ENCODE measurements around the gene THSD4. TPM values are rescaled to one million over a fixed set of nuclear protein-coding genes. Genes with fewer than 3 reads are reported as not detected.

THSD4 gene
- total RNA-seq, 1 donor from 2014 or later, result 1.4 TPM

DNA sequence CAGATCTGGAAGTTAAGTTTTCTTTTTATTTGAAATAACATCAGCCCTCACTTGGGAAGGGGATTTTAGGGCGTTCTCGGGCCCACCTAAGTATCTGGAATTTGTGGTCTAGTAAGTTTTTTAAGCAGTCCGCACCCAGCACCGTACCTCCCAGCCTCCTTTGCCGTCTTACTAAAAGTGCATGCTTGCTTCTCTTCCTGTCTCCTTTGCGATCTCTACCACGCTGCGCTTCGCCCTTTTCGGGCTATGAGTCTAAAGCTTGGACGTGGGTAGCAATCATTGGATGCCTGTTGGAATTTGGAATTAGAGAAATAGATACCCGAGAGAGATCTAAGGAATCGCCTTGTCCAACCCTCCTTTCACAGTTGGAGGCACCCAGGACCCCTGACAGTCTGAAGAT is 1.1 kb downstream of the THSD4 start:
- Mint-ChIP-seq H3K36me3 (ENCODE audit: low read depth) (no peaks in the 10 kb centered on the region), H3K4me3 (peak overlapping the region; percentile 86), H3K27ac (ENCODE audit: unreplicated experiment) (no peak overlapping the region), H3K27me3 (ENCODE audit: low read depth) (peaks cover 35% of the 10 kb centered on the region), H3K4me1 (peaks cover 22% of the 10 kb centered on the region), H3K9me3 (no peaks in the 10 kb centered on the region)
- TF ChIP-seq, protein P1, sequence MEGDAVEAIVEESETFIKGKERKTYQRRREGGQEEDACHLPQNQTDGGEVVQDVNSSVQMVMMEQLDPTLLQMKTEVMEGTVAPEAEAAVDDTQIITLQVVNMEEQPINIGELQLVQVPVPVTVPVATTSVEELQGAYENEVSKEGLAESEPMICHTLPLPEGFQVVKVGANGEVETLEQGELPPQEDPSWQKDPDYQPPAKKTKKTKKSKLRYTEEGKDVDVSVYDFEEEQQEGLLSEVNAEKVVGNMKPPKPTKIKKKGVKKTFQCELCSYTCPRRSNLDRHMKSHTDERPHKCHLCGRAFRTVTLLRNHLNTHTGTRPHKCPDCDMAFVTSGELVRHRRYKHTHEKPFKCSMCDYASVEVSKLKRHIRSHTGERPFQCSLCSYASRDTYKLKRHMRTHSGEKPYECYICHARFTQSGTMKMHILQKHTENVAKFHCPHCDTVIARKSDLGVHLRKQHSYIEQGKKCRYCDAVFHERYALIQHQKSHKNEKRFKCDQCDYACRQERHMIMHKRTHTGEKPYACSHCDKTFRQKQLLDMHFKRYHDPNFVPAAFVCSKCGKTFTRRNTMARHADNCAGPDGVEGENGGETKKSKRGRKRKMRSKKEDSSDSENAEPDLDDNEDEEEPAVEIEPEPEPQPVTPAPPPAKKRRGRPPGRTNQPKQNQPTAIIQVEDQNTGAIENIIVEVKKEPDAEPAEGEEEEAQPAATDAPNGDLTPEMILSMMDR (conservative IDR thresholded peaks at IDR 0.05), result no peak
- no peak for DNase-seq (ENCODE audit: low read depth, low spot score)

DNA sequence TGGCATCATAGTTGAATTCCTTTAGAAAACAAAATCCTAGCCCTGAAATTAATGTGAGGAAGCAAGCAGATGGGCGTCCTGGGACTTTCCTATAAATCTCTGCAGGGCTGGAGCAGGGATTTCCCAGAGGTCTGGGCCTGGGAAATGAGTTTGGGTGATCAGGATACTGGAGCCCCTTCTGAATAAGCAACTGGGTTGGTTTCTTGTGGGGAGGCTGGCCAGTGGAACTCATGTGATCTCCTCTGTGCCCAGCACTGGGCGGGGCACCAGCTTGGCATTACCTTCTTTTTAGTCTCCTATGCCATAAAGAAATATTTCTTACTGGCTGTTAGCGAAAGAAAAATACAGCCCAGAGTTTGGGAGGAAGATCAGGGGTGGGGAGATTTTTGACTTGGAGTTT is 1.7 kb downstream of the THSD4 start:
- Mint-ChIP-seq H3K4me1 (peaks cover 21% of the 10 kb centered on the region), H3K4me3 (peak overlapping the region; percentile 86), H3K27ac (ENCODE audit: unreplicated experiment) (no peak overlapping the region), H3K36me3 (ENCODE audit: low read depth) (no peaks in the 10 kb centered on the region), H3K9me3 (no peaks in the 10 kb centered on the region), H3K27me3 (ENCODE audit: low read depth) (peaks cover 35% of the 10 kb centered on the region)
- no peak for DNase-seq (ENCODE audit: low read depth, low spot score)
- TF ChIP-seq, protein P1 (conservative IDR thresholded peaks at IDR 0.05), result no peak

DNA sequence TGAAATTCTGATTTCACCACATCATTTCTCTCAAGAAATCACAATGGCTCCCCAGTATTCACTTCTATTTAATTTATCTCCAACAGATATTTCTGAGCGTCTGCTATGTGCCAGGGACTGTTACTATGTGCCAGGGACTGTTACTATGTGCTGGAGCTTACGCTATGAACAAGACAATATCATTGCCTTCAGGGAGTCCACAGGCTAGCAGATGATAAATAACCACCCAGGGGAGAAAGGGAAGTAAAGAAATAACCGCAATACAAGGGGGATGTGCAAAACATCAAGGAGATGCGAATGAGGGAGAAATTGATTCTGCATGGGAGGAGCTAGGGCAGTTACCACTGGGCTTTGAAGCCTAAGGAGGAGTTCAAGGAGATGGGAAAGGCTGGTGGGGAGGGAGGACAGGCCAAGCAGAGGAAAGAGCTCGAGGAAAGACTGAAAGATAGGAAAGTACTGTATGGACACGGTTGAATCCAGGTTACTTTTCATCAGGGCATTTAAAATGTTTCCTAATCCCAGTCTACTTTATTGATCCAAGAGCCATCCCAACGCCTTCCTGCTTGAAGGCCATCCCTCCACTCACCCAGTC is 2.5 kb downstream of the THSD4 start:
- Mint-ChIP-seq H3K9me3 (no peaks in the 10 kb centered on the region), H3K4me1 (peaks cover 19% of the 10 kb centered on the region), H3K27me3 (ENCODE audit: low read depth) (peaks cover 35% of the 10 kb centered on the region), H3K36me3 (ENCODE audit: low read depth) (no peaks in the 10 kb centered on the region), H3K27ac (ENCODE audit: unreplicated experiment) (no peak overlapping the region), H3K4me3 (peak overlapping the region; percentile 53)
- no peak for DNase-seq (ENCODE audit: low read depth, low spot score)
- TF ChIP-seq, protein P1 (conservative IDR thresholded peaks at IDR 0.05), result no peak

DNA sequence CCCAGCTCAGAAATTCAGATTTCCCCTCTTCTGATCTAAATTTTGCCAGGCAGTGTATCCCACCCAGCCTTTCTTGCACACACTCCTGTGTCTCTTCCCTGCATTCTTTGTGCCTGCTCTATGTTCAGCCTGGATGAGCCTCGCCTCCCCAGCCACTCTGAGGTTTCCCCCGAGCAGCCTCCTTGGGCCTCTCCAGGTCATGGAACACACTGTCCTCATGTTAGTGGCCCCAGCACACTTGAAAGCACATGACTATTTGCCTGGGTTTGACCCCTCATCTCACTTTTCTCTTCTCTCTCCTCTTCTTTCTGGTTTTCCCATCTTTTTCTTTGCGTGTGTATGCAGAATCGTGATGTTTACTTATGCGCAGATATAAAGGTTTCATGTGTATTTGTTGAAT is 3.1 kb downstream of the THSD4 start:
- Mint-ChIP-seq H3K4me1 (peaks cover 19% of the 10 kb centered on the region), H3K27me3 (ENCODE audit: low read depth) (peaks cover 35% of the 10 kb centered on the region), H3K9me3 (no peaks in the 10 kb centered on the region), H3K36me3 (ENCODE audit: low read depth) (no peaks in the 10 kb centered on the region), H3K4me3 (peak overlapping the region; percentile 29), H3K27ac (ENCODE audit: unreplicated experiment) (no peak overlapping the region)
- no peak for DNase-seq (ENCODE audit: low read depth, low spot score)
- TF ChIP-seq, protein P1 (conservative IDR thresholded peaks at IDR 0.05), result no peak

DNA sequence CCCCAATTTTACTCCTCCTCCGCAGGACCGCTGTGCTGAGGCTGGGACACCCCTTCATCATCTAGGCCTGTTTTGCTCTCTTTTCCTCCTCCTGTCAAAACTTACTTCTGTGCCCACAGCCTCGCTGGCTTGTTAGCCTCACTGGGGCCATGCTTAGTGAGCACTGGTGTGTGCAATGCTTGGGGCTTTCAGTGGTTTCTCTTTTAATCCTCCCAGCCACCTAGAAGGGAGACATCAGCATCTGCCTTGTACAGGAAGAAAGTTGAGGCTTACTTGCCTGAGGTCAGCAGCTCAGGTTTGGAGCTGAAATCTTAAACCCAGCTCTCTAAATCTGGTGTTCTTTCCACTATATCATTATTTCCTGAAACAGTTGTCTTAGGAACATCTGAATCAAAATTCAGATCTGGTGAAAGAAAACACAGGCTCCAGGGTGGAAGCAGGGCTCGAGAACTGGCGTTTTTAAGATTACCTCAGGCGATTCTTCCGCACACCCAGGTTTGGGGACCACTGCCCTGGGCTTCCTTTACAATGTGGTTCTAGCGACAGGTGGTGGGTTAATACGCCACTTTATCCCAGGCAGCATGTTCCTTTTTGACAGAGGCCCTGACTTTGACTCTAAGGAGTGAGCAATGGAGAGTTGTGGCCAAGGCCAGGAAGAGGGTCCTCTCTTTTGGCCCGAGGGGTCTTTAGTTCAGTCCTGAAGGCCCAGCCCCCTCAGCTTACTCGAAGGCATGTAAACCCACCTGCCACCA is 3.8 kb downstream of the THSD4 start:
- no peak for DNase-seq (ENCODE audit: low read depth, low spot score)
- peaks cover 35% of the 10 kb centered on the region for H3K27me3 Mint-ChIP-seq (ENCODE audit: low read depth)
- TF ChIP-seq, protein P1 (conservative IDR thresholded peaks at IDR 0.05), result no peak
- no peaks in the 10 kb centered on the region for H3K9me3 Mint-ChIP-seq
- H3K4me3 Mint-ChIP-seq, result peak overlapping the region; percentile 29
- H3K27ac Mint-ChIP-seq (ENCODE audit: unreplicated experiment), result no peak overlapping the region
- H3K36me3 Mint-ChIP-seq (ENCODE audit: low read depth), result no peaks in the 10 kb centered on the region
- peaks cover 19% of the 10 kb centered on the region for H3K4me1 Mint-ChIP-seq
